Measurements from ENCODE around the gene DNAH8.
A peak's percentile ranks its signal among the peaks of the same experiment; 100 is the strongest.

The DNAH8 gene

DNA sequence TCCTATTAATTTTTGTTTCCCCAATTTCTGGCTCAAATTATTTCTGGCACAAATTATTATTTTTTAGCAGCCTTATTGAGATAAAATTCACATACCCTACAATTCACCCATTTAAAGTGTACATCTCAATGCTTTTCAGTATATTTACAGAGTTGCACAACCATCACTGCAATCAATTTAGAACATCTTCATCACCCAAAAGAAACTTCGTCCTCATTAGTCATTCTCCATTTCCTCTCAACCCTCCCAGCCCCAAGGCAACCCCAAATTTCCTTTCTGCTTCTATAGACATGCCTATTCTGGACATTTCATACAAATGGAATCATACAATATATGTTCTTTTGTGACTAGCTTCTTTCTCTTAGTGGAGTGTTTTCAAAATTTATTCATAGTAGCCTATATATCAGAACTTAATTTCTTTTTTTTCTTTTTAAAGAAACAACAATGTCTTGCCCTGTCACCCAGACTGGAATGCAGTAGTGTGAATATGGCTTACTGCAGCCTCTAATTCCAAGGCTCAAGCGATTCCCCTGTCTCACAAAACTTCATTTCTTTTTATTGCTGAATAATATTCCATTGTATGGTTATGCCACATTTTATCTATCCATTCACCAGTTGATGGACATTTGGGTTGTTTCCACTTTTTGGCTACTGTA is 84.5 kb downstream of the DNAH8 start:
- no peak for DNase-seq

DNA sequence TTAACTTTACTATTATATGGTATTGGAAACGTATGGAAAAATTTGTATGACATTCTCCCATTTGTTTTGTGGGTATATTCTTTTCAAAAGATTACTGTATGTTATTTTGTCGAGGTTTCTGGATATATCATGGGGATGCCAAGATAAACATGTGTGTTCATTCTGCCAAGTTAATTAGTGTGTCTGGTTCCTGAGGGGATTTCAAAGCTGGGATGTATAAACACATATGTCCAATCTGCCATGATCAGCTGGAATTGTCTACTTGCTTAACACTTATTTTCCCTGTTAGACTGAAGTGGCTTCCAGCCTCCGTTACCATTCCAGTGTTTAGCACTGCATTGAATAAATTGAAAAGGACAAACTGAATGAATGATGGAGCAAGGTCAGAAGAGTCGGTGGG is 86.2 kb downstream of the DNAH8 start:
- peak; percentile 89 for DNase-seq

GRCh38 chr6:38802497-38802896 is 87.4 kb downstream of the DNAH8 start:
- no peak for DNase-seq

DNA sequence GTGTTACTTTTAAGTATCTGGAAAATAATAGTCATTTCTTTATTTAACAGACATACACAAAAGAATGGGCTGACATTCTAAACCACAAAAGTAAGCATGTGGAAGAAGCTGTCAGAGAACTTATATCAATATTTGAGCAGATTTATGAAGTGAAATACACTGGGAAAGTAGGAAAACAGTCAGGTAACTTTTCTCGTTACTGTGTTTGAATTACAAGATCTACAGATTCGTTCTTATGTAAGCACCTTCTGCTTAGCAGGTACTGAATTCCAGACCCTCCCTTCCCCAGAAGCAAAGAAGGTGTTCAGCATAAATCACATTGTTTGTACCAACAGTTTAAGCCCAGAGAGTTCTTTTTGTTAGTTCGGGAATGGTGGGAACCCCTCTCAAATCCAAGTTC is 88.0 kb downstream of the DNAH8 start:
- no peak for DNase-seq

- no peak for DNase-seq
Observed at GRCh38 chr6:38804358-38804757, 89.2 kb downstream of the DNAH8 start.

GRCh38 chr6:38805127-38805655 is 90.1 kb downstream of the DNAH8 start:
- DNase-seq, result no peak

DNA sequence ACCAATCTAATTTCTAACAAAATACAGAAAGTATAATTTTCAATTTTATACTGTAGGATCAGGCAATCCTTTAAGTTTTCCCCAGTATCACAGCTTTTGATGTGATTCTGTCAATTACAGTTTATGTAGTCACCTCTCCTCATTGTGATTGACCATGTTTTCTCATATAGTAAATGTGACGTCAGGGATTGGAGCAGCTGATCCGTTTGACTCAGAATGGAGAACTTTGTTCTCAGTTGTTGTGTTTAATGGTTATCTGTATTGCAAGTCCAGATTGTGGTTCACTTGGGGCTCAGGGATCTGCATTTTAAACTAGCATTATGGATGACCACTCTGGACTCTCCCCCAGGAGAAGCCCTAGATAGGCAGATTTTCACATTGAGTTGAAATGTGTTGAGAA is 90.6 kb downstream of the DNAH8 start:
- DNase-seq, result no peak

DNA sequence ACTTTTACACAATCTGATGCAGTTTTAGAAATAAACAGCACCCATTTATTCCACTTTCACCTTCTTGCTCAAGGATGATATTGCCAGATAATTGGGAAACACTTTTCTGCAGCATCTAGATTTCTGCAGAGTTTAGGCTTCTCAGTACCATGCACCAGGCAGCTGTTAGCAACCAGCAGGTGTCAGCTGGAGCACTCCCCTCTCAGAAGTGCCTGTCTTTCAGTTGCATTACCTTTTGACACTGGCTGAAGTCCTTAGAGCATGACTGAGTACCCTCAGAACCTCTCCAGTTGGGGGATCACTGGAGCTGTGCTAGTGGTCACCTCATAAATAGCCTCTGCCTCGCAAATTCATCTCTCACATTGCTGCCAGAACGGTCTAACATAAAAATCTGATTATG is 91.2 kb downstream of the DNAH8 start:
- no peak for DNase-seq

- no peak for DNase-seq
Observed at GRCh38 chr6:38806833-38807232, 91.7 kb downstream of the DNAH8 start.

- no peak for DNase-seq
Observed at GRCh38 chr6:38808039-38808438, 92.9 kb downstream of the DNAH8 start.

- no peak for DNase-seq
Observed at GRCh38 chr6:38813041-38813823, 98.1 kb downstream of the DNAH8 start.

- DNase-seq, result no peak
Observed at GRCh38 chr6:38814761-38815160, 99.7 kb downstream of the DNAH8 start.

DNA sequence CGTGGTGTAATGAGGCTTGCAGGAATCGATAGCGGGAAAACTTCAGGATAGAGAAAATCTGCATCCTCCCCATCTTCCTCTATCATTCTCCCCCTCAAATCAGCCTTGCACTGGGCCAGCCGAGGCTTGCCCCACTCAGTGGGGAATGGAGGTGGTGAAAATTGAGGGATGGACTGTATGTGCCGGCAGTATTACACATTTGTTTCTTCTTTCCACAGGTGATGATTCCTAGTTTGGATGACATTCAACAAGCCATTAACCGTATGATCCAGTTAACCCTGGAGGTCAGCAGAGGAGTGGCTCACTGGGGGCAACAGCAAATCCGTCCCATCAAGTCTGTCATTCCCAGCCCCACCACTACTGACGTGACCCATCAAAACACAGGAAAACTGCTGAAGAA is 100.1 kb downstream of the DNAH8 start:
- no peak for DNase-seq

DNA sequence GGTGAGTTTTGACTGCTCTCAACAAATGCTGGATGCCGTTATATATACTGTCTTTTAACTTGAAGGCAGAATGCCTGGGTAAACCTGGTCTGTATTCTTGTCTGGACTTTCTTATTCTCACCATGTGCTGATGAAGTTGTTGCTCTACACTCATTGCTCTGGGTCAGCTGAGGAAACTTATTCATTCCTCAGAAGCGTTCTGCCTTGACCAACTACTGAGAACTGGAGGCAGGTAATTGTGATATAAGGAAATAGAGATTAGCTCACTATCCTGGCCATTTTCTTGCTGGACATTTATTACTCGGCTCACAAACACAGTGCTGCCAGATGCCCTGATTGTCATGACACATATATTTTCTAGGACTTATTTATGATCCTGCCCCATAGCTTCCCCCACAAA is 103.6 kb downstream of the DNAH8 start:
- DNase-seq, result no peak

DNA sequence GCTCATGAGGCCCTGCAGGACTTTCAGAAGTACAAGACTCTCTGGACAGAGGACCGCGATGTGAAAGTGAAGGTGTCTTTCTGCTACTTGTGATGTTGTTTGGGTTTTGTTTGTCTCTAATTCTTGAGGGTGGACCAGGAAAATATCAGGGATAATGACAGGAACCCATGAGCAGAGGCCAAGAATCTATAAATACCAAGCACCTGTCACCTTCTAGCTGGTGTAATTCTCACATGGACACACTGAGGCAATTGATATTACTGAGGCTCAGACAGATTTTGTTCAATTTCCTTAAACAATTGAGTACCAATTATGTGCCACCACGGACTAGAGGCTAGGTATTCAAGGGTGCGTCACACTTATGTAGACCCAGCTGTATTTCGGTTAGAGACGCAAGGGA is 107.9 kb downstream of the DNAH8 start:
- no peak for DNase-seq

DNA sequence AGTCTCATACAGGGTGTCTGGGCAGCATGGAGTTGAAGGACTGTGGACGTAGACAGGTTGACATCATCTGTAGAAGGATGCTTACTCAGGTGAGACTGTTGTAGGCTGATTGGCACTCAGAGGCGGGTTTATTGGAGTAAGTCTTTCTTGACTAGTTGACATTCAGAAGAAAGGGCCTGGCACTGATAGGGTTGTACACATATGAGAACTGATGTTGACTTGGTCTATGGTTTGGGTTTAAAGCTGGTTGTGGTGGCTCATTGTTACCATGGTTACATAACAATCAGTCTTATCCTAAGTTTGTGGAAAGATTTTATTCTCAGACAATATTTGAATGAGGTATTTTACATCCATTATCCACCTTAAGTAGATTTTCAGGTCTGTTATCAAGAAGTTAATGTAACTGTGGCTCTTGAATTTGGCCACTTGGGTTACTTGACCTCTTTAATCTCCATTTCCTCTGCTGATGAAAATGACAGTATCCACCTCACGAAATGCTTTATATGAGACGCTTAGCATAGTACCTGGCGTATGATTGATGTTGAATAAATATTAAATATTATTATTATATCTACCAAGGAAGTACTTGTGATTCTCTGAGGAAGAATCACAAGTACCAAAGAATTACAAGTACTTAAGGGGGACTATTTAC is 109.3 kb downstream of the DNAH8 start:
- no peak for DNase-seq

- no peak for DNase-seq
Observed at GRCh38 chr6:38827024-38827423, 111.9 kb downstream of the DNAH8 start.

DNA sequence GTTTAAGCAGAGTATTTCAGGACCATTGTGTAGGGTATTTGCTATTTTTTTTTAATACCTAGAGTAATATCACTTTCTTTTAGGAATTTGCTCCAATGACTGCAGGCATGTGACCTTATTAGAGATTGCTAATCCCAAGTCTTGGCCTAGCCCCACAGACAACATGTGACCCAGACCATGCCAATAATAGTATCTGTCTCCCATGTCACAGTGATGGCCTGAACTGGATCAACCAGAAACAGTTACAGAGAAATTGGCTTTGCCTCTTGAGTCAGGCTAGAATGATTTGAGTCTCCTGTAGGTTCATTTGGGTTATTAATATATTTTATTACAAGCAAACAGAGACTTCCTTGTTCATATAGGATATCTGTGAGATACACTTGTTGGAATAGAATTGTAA is 116.8 kb downstream of the DNAH8 start:
- DNase-seq, result no peak

DNA sequence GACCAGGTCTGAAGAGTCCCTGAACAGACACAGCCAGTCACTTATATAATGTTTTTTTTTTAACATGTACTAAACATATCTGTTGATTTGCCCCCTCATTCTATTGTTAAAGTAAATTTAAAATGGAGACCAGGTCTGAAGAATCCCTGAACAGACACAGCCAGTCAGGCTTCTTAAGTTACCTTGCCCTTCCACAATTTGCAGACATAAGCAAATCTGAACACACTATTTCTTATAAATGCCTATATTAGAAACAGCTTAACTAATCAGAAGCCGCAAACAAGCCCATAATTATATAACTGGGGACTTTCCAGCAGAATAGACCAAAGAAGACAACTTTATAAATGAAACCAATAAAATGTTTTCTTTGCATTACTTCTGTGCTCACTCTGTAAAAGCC is 118.2 kb downstream of the DNAH8 start:
- no peak for DNase-seq

DNA sequence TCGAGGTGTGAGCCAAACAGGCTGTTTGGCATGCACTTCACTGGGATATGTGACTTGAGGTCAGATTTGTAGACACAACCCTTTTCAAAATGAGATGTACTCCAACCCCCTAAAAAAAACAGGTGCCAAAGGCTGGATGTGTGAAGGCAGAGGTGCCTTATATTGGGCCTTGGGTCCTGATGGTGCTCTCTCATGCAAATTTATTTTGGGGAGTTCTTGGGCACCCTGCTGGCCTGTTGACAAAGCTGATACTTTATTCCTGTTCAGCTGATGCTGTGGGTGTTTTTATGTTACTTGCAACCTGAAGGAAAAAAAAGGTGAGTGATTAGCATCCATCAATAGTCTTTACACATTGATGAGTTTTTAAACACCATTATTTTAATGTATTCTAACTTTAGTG is 121.5 kb downstream of the DNAH8 start:
- DNase-seq, result no peak

DNA sequence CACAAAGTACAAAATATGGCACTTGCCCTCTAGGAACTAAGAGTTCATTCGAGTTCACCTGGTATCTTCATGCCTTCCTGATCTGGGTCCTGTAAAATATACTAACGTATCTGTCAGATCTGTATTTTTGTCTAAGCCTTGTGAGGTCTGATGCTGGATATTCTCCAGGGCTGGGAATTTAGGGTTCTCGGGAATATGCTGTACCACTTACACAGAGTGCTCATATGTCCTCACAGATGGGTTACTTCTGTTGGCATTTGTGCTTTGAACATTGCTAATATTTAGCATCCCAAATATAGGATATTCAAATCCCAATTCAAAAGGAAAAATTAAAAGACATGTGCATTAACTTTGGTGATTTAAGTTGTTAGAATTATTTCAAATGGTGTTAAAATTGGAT is 122.0 kb downstream of the DNAH8 start:
- no peak for DNase-seq

DNA sequence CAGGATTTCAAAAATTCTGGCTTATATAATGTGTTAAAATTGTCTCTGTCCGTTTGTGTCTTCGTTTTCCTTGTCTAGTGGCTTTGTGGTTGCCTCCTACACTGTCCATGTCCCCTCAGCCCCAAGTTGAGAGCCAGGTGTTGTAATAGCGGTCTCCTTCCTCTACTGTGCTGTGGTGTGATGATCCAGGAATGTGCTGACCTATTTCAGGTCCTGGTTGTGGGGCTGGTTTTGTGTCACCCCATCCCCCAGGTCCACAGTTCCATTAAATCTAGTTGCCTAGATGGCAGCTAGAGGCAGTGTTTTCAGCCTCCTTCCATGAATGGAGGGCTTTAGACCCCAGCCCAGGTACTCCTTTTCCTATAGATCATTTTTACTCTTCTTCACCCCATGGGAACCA is 128.7 kb downstream of the DNAH8 start:
- no peak for DNase-seq

DNA sequence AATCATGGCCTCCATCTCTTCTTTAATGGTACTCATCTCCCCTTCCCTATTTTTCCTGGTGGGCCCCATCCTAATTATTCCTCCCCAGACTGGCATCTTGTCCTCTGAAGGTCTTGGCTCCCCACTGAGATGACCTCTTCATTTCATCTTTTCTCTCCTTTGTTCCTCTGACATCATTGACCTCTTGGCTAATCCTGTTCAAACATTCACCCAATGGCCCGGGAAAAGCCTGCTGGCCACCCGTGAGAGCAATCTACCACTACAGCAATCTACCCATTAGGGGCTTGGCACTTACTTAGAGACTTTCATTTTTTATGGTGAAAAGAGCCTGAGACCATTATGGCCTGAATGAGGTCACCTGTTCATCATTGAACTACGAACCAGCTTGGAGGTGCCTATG is 130.8 kb downstream of the DNAH8 start:
- no peak for DNase-seq

DNA sequence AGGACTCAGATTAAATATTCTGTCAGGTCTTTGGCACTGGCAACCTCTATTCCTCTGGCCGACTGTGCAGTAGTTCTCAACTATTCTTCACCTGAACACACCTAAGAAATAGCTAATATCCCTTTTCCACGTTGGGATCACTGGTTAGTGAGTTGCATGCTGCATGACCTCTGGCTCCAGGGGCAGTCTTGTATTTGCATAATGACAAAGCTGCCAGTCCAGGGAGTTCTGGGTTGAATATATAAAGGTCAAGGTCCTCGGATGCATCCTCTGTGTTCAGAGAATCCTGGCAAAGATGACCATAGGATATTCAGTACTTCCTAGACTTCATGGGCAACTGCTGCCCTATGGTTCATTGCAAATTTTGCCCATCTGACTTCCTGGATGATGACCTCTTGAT is 131.2 kb downstream of the DNAH8 start:
- no peak for DNase-seq

Measured in NCI-H1694 treated with DMSO at 0.1 percent for 48 hours (cell line).